IPS DF 6.9 (cell line): Measurements from ENCODE around the gene EFCAB10.

Source experiments
- DNase-seq: peaks from one replicate; pipeline ENCODE4 v3.0.0-alpha.2; 2013; ENCODE audit warnings: low read depth, low spot score
- H3K27ac ChIP-seq: one replicate; pipeline ENCODE4 v1.5.1; 2013; ENCODE audit warnings: low read length, control low read depth
- H3K27me3 ChIP-seq: 2 replicates; pipeline ENCODE4 v1.6.1; 2013; ENCODE audit warnings: mild to moderate bottlenecking, low read length; ENCODE audit not compliant: control insufficient read depth, insufficient read depth
- H3K36me3 ChIP-seq: 2 replicates; pipeline ENCODE4 v1.6.1; 2013; ENCODE audit warnings: low read length; ENCODE audit not compliant: control insufficient read depth, insufficient read depth
- H3K4me1 ChIP-seq: 2 replicates; pipeline ENCODE4 v1.6.1; 2013; ENCODE audit warnings: low read length; ENCODE audit not compliant: control insufficient read depth, insufficient read depth
- H3K4me3 ChIP-seq: 2 replicates; pipeline ENCODE4 v1.5.1; 2013; ENCODE audit warnings: mild to moderate bottlenecking, low read length
- H3K9me3 ChIP-seq: 2 replicates; pipeline ENCODE4 v1.6.1; 2013; ENCODE audit warnings: low read length, inconsistent platforms; ENCODE audit not compliant: control insufficient read depth, insufficient read depth
- WGBS: extraction: QIAGEN DNeasy Blood & Tissue Kit; methylation state at CpG from one replicate; pipeline ENCODE4 v1.1.7; 2013; ENCODE audit warnings: mixed read lengths, missing lambda C conversion rate; ENCODE audit not compliant: insufficient read length, insufficient coverage; 5-methylcytosine and 5-hydroxymethylcytosine counted together

The EFCAB10 gene

GRCh38 chr7:105581066-105581811, at the start of gene EFCAB10:
TSS of gene EFCAB10 (minus strand) at chr7:105581493. CDS start at chr7:105581463, 30 bp downstream.
- no peak within 1 kb of the TSS for H3K27ac ChIP-seq
- DNase-seq, result peak; percentile 97
- H3K4me3 ChIP-seq, result peak within 1 kb of the TSS; percentile 38; the same call in 1 of the 2 replicates
- no peaks in the 10 kb centered on the region for H3K9me3 ChIP-seq
- no peaks in the 10 kb centered on the region for H3K27me3 ChIP-seq
- WGBS, result no CpG with 5 or more reads among the region's 36 CpGs
- no peaks in the 10 kb centered on the region for H3K36me3 ChIP-seq
- H3K4me1 ChIP-seq, result no peaks in the 10 kb centered on the region

- Histone ChIP-seq H3K4me3 (no peak overlapping the region), H3K4me1 (no peaks in the 10 kb centered on the region), H3K9me3 (no peaks in the 10 kb centered on the region), H3K27ac (no peak overlapping the region), H3K27me3 (no peaks in the 10 kb centered on the region), H3K36me3 (peaks cover 12% of the 10 kb centered on the region; the same call in 1 of the 2 replicates)
- DNase-seq, result no peak
- 100% methylated on average over 1 of the region's 2 CpGs for WGBS
Measured at GRCh38 chr7:105625986-105626385, 44.7 kb upstream of the EFCAB10 start.

- Histone ChIP-seq H3K27me3 (no peaks in the 10 kb centered on the region), H3K4me3 (no peak overlapping the region), H3K27ac (no peak overlapping the region), H3K4me1 (no peaks in the 10 kb centered on the region), H3K36me3 (peaks cover 12% of the 10 kb centered on the region; the same call in 1 of the 2 replicates), H3K9me3 (no peaks in the 10 kb centered on the region)
- no CpG with 5 or more reads among the region's 15 CpGs for WGBS
- no peak for DNase-seq
Measured at GRCh38 chr7:105623906-105624305, 42.6 kb upstream of the EFCAB10 start.

DNA sequence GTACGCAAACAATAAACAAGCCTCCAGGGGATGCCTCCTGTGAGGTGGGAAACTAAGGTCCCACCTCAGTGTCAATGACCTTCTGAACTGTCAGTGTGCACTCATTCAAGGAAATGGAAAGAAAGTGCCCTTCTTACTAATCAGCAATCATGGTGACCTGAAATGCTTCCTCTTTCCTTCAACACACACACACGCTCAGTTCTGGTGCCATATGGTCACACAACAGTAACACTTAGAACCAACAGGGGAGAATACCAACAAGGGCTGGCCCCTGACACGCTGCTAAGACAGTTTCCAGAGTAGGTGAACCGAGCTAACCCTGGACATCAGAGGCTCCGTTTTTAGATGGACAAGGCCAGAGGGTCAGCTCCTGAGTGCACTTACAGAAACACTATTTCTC, 42.1 kb upstream of the EFCAB10 start:
- Histone ChIP-seq H3K27me3 (no peaks in the 10 kb centered on the region), H3K27ac (no peak overlapping the region), H3K36me3 (peaks cover 12% of the 10 kb centered on the region; the same call in 1 of the 2 replicates), H3K9me3 (no peaks in the 10 kb centered on the region), H3K4me3 (no peak overlapping the region), H3K4me1 (no peaks in the 10 kb centered on the region)
- DNase-seq, result no peak
- no CpG with 5 or more reads among the region's 5 CpGs for WGBS

- Histone ChIP-seq H3K4me3 (no peak overlapping the region), H3K4me1 (no peaks in the 10 kb centered on the region), H3K36me3 (peaks cover 15% of the 10 kb centered on the region; the same call in 1 of the 2 replicates), H3K9me3 (no peaks in the 10 kb centered on the region), H3K27me3 (no peaks in the 10 kb centered on the region), H3K27ac (no peak overlapping the region)
- no CpG with 5 or more reads among the region's 15 CpGs for WGBS
- no peak for DNase-seq
Measured at GRCh38 chr7:105622106-105622731, 40.9 kb upstream of the EFCAB10 start.

DNA sequence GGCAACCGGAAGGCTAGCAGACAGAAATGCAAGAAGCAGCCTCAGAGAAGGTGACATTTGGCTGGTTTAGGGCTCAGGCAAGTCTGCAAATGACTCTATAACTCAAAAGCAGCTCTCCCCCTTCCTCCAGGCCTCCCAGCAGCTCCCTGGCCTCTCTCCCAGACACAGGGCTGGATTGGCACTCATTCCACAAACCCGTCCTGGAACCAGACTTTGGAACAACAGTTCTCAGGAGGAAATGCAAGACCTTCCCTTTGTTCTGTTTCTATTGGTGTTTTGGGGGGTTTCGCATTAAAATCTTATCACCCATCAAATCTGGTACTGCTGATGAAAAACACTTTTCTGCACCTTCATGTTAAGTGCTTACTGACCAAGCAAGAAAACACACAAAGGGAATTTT, 40.3 kb upstream of the EFCAB10 start:
- no peak overlapping the region for H3K4me3 ChIP-seq
- no peak overlapping the region for H3K27ac ChIP-seq
- H3K4me1 ChIP-seq, result no peaks in the 10 kb centered on the region
- WGBS, result no CpG with 5 or more reads among the region's 3 CpGs
- H3K9me3 ChIP-seq, result no peaks in the 10 kb centered on the region
- no peaks in the 10 kb centered on the region for H3K27me3 ChIP-seq
- H3K36me3 ChIP-seq, result peaks cover 15% of the 10 kb centered on the region; the same call in 1 of the 2 replicates
- DNase-seq, result no peak

DNA sequence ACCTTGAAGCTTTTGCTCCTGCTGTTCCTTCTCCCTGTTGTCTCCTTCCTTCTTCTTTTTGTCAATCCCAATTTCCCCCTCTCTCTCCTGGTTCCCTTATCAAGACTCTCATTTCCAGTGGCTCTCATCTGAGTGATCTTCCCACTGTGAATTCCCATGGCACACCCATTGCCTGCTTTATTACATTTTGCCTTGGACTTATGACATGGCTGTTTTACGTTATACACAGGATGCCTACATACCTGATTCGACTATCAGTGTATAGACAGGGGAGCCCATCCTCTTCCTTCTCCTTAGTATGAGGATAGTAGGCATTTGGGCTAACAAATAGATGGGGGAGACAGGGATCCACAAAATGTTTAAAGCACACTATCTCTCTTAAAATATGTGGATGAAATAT, 39.9 kb upstream of the EFCAB10 start:
- Histone ChIP-seq H3K36me3 (peaks cover 14% of the 10 kb centered on the region), H3K27ac (no peak overlapping the region), H3K4me3 (no peak overlapping the region), H3K4me1 (no peaks in the 10 kb centered on the region), H3K27me3 (no peaks in the 10 kb centered on the region), H3K9me3 (no peaks in the 10 kb centered on the region)
- DNase-seq, result no peak
- WGBS, result no CpG with 5 or more reads among the region's 2 CpGs

DNA sequence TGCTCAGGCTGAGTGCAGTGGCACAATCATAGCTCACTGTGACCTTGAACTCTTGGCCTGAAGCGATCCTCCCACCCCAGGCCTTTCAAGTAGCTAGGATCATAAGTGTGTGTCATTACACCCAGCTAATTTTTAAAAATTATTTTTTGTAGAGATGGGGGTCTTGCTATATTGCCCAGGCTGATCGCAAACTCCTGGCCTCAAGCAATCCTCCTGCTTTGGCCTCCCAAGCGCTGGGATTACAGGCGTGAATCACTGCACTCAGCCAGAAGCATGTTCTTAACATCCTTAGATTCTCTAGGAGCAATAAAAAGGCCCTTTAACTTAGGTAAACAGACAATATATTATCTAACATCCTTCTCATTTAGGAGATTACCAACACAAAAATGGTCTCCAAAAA, 38.3 kb upstream of the EFCAB10 start:
- Histone ChIP-seq H3K27me3 (no peaks in the 10 kb centered on the region), H3K9me3 (no peaks in the 10 kb centered on the region), H3K4me3 (no peak overlapping the region), H3K4me1 (no peaks in the 10 kb centered on the region), H3K36me3 (peaks cover 19% of the 10 kb centered on the region), H3K27ac (no peak overlapping the region)
- WGBS, result no CpG with 5 or more reads among the region's 4 CpGs
- DNase-seq, result no peak

GRCh38 chr7:105618016-105618296, 36.7 kb upstream of the EFCAB10 start:
- Histone ChIP-seq H3K27ac (no peak overlapping the region), H3K4me1 (no peaks in the 10 kb centered on the region), H3K4me3 (no peak overlapping the region), H3K36me3 (peaks cover 23% of the 10 kb centered on the region), H3K27me3 (no peaks in the 10 kb centered on the region), H3K9me3 (no peaks in the 10 kb centered on the region)
- WGBS, result no CpG with 5 or more reads among the region's 5 CpGs
- DNase-seq, result no peak

GRCh38 chr7:105617280-105618015, 36.2 kb upstream of the EFCAB10 start:
- no peak for DNase-seq
- whole genome bisulfite sequencing, result no CpG with 5 or more reads among the region's 14 CpGs
- H3K4me1 ChIP-seq, result no peaks in the 10 kb centered on the region
- no peak overlapping the region for H3K27ac ChIP-seq
- H3K36me3 ChIP-seq, result peaks cover 22% of the 10 kb centered on the region
- H3K4me3 ChIP-seq, result no peak overlapping the region
- H3K9me3 ChIP-seq, result no peaks in the 10 kb centered on the region
- H3K27me3 ChIP-seq, result no peaks in the 10 kb centered on the region
